Body of pancreas (tissue), 4 donors: ENCODE results near the gene SEC14L6. TPM values are rescaled to one million over a fixed set of nuclear protein-coding genes. Genes with fewer than 3 reads are reported as not detected.

Experiments used
- ATAC-seq: fragments of 150-250 bp; one replicate; pipeline ENCODE4 v1.9.1; 2016
- DNase-seq, 4 donors: peaks; one replicate each; pipeline ENCODE4 v3.0.0-alpha.2; 2019
- H3K27ac ChIP-seq, 4 donors: fragments of 200-600 bp; sonication (generic); 1 replicate in 3 of 4; 2 replicates in 1 of 4; pipeline versions ENCODE4 v1.5.1 to v1.6.1; 2016 to 2019; ENCODE audit warnings: mild to moderate bottlenecking in 1 of 4, mixed read lengths in 1 of 4, moderate library complexity in 1 of 4
- H3K27me3 ChIP-seq, 2 donors: fragments of 200-600 bp; sonication (generic); one replicate each; pipeline ENCODE4 v1.6.0; 2016; ENCODE audit warnings: mild to moderate bottlenecking in 1 of 2
- H3K36me3 ChIP-seq, 2 donors: fragments of 200-600 bp; sonication (generic); replicated peaks in 1 of 2; 2 replicates each; pipeline ENCODE4 v1.5.1; 2016; ENCODE audit warnings: low read depth in 2 of 2; ENCODE audit not compliant: insufficient read depth in 1 of 2
- H3K4me1 ChIP-seq: fragments of 200-600 bp; sonication (generic); one replicate; pipeline ENCODE4 v1.6.0; 2016
- H3K4me3 ChIP-seq, 2 donors: fragments of 200-600 bp; sonication (generic); 1 replicate in 1 of 2; 2 replicates in 1 of 2; pipeline ENCODE4 v1.5.1; 2016 to 2019
- H3K9me3 ChIP-seq, 3 donors: fragments of 200-600 bp; sonication (generic); 1 replicate in 2 of 3; 2 replicates in 1 of 3; pipeline ENCODE4 v1.5.1; 2016
- CTCF ChIP-seq, 7 experiments: fragments of 450-650 bp in 4 of 7; fragments of 200-600 bp in 3 of 7; sonication (generic) in 3 of 7; IDR thresholded peaks; one replicate each; pipeline ENCODE4 v1.5.1; 2016 to 2019; ENCODE audit warnings: antibody characterized with exemption in 7 of 7
- POLR2A ChIP-seq, 3 donors: fragments of 450-650 bp; IDR thresholded peaks; one replicate each; pipeline ENCODE4 v1.6.1; 2016; ENCODE audit warnings: antibody characterized with exemption in 3 of 3, mild to moderate bottlenecking in 2 of 3
- WGBS, 2 donors: methylation state at CpG; one replicate each; pipeline ENCODE4 v1.1.5; 2017; 5-methylcytosine and 5-hydroxymethylcytosine counted together
- intact Hi-C: fragments of 100-400 bp; cut with DNase I; formaldehyde crosslinking; loops from one replicate; pipeline ENCODE4 v1.15.1; 2023
- total RNA-seq, 2 donors: library from RNA; depleted of rRNA; stranded (reverse); fragments of >200 nt; gene quantifications; one replicate each; pipeline ENCODE4 v1.1.0, GENCODE V29; 2016

The SEC14L6 gene
- total RNA-seq, 2 donors from 2014 or later, result 0.99 to 2.1 TPM

DNA sequence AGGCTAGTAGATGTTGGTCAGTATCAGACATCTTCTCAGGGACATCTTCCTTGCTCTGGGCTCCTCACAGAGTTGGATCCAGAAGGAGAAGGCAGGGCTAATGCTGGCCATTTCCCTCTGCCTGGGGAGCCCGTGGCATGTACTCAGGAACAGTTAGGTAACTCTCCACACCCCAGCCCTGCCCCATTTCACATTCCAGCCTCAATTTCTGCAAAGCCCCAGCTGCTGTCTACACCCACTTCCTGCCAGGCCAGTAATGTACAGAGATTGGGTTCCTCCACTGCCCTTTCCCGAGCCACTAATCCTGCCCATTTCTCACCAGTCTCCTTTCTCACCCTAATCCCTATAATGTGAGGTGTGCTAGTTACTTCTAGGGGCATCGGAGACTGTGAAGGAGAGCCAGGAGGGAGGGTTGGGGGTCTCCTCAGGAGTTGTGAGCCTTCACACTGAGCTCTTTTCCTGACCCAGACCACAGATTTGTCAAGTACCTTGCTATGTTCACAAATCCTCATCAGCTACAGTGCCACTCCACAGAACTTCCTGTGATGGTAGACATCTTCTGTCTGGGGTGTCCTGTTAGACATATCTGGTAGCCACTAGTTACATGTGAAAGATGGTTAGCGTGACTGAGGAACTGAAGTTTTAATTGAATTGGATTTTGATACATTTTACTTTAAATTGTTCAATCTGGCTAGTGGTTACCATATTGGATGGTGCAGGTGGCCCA is 73.4 kb downstream of the SEC14L6 start:
- no peak overlapping the region for H3K27ac ChIP-seq
- DNase-seq (no peak), ATAC-seq (no peak)
- no peak overlapping the region for H3K4me3 ChIP-seq
- H3K27me3 ChIP-seq, result no peaks in the 10 kb centered on the region
- H3K9me3 ChIP-seq, result no peaks in the 10 kb centered on the region
- TF ChIP-seq CTCF (IDR thresholded peaks at IDR 0.05) (no peak), POLR2A (IDR thresholded peaks at IDR 0.05) (no peak)
- no peaks in the 10 kb centered on the region for H3K36me3 ChIP-seq
- intact Hi-C loops, result no loop called here
- H3K4me1 ChIP-seq, result no peaks in the 10 kb centered on the region
- WGBS, 2 donors, result 76 to 78% methylated on average over 4 of the region's 4 CpGs

Other genes with a start within 250 kb of the SEC14L6 start
- gene TBC1D10A, start 219.8 kb downstream of the SEC14L6 start, total RNA-seq, result 10 to 100 TPM in 1 of 2 donors, 1 to 10 TPM in 1; 4.3 to 15.0 TPM
- 10 to 100 TPM; 30.6 to 77.1 TPM for gene SF3A1, start 189.8 kb downstream of the SEC14L6 start, total RNA-seq
- 10 to 100 TPM in 1 of 2 donors, 1 to 10 TPM in 1; 3.1 to 10.5 TPM for gene CCDC157, start 189.7 kb downstream of the SEC14L6 start, total RNA-seq
- 10 to 100 TPM; 13.8 to 14.0 TPM for gene RNF215, start 159.3 kb downstream of the SEC14L6 start, total RNA-seq
- 1 to 10 TPM in 1 of 2 donors, under 1 TPM in 1; 0.33 to 3.9 TPM for gene SEC14L2, start 149.7 kb downstream of the SEC14L6 start, total RNA-seq
- gene MTFP1, start 121.0 kb downstream of the SEC14L6 start, total RNA-seq, result 10 to 100 TPM in 1 of 2 donors, 1 to 10 TPM in 1; 9.9 to 18.5 TPM
- gene SEC14L3, start 74.7 kb downstream of the SEC14L6 start, total RNA-seq, result not detected
- gene SEC14L4, start 41.0 kb downstream of the SEC14L6 start, total RNA-seq, result under 1 TPM in 1 of 2 donors, not detected in 1; 0.66 TPM
- gene GAL3ST1, start 27.9 kb upstream of the SEC14L6 start, total RNA-seq, result 10 to 100 TPM in 1 of 2 donors, 1 to 10 TPM in 1; 3.4 to 13.8 TPM
- 10 to 100 TPM; 45.5 to 50.1 TPM for gene PES1, start 45.2 kb upstream of the SEC14L6 start, total RNA-seq
- 10 to 100 TPM; 14.8 to 16.3 TPM for gene TCN2, start 60.4 kb upstream of the SEC14L6 start, total RNA-seq
- gene SLC35E4, start 89.0 kb upstream of the SEC14L6 start, total RNA-seq, result 1 to 10 TPM in 1 of 2 donors, under 1 TPM in 1; 0.99 to 3.4 TPM
- 10 to 100 TPM in 1 of 2 donors, 1 to 10 TPM in 1; 2.3 to 19.1 TPM for gene DUSP18, start 121.1 kb upstream of the SEC14L6 start, total RNA-seq
- gene OSBP2, start 148.1 kb upstream of the SEC14L6 start, total RNA-seq, result 1 to 10 TPM; 2.3 to 3.0 TPM